ENCODE results near the gene SHROOM2. TPM values are rescaled to one million over a fixed set of nuclear protein-coding genes. Genes with fewer than 3 reads are reported as not detected.
"Not testable (repeated sequence)": the region's sequence is repeated elsewhere in the genome, so short reads cannot be mapped to it uniquely, and the experiment has no call there.

The SHROOM2 gene
- 10 to 100 TPM; 16.7 to 18.9 (median 16.8) TPM for polyA plus RNA-seq (ENCODE audit: insufficient read length in 3 of 3)

DNA sequence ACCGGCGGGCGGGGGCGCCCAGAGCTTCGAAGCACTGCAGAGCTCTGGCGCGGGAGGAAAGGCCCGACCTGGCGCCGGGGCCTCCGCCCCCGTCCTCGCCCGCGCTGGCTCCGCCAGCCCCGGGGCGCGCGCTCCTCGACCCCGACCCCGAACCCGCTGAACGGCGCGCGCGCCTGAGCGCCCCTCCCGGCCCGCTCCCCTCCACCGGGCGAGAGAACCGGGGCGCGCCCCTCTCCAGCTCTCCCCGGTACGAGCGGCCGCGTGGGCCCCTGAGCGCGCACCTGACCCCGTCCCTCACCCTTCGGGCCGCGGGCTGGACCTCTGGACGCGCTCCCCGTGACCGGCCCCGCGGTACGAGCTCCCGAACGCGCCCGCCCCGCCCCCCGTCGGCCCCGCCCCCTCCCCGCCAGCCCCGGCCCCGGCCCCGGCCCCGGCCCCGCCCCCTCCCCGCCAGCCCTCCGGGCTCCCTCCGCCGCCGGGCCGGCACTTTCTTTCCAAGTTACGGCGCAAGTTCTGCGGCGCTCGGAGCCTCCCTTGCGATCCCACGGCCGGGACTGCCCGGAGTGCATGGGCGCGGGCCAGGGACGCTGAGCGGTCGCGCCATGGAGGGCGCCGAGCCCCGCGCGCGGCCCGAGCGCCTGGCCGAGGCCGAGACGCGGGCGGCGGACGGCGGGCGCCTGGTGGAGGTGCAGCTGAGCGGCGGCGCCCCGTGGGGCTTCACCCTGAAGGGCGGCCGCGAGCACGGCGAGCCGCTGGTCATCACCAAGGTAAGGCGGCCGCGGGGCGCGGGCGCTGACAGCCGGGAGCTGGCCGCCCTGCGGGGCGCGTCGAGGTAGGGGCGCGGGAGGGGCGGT is at the start of gene SHROOM2:
TSS of gene SHROOM2 (plus strand) at position 486 of the 854 bp plus-strand sequence. CDS start at position 603, 117 bp downstream.
- DNase-seq (ENCODE audit: low read depth in 3 of 3, low spot score in 2 of 3): no peak

GRCh38 chrX:9737363-9737762 is 48.9 kb upstream of the SHROOM2 start:
- DNase-seq (ENCODE audit: low read depth in 3 of 3, low spot score in 2 of 3): no peak

DNA sequence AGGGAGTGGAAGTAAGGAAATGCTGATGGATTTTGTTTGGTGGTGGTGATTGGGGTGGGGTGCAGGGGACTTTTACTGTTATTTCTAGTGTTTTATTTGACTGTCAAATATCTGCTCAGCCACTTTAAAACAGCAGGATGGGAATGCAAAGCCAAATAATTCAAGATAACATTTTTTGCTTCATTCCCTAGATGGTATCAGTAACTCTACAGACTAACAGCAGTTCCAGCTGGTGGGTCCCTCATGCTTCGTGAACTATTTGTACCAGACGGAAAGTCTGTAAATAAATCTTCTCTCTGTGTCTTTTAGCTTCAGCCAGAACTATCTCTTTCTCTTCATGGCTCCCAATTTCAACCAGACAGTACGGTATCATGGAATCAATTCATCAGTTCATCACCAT is 48.1 kb upstream of the SHROOM2 start:
- peak in 1 of 3 donors; percentile 12 for DNase-seq (ENCODE audit: low read depth in 3 of 3, low spot score in 2 of 3)

GRCh38 chrX:9739130-9739529 is 47.1 kb upstream of the SHROOM2 start:
- no peak for DNase-seq (ENCODE audit: low read depth in 3 of 3, low spot score in 2 of 3)

GRCh38 chrX:9745417-9746115 is 40.7 kb upstream of the SHROOM2 start:
- DNase-seq (ENCODE audit: low read depth in 3 of 3, low spot score in 2 of 3): no peak

DNA sequence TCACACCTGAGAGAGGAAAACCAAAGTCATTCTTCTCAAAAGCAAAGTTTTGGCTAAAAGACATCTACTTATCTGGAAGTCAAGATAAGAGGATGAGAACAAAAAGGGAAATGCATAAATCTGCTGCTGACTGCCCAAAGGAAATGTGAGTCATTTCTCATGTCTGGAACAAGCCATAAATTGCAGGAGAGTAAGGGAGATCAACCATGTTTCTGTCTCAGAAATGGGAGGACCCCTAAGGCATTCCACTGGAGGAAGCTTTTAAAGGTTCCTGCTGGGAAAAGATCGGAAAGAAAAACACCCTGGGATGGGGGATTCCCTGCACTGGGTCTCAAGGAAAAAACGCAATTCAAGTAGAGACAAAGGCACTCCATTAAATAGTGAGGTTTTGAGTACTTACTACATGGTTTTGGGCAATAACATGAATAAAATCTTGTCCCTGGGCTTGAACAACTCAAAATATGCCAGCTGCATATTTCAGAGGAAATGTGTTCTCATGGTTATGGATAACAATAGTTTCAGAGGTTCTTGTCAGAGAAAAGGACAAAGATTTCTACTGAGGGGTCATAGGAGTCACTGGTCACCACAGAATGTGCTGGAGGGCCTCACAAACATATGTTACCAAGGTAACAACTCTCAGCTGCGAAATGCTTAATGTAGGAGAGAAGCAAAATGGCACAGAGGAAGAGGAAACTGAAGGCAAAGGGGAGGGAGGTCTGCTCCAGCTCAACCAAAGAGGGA is 39.9 kb upstream of the SHROOM2 start:
- no peak for DNase-seq (ENCODE audit: low read depth in 3 of 3, low spot score in 2 of 3)

- no peak for DNase-seq (ENCODE audit: low read depth in 3 of 3, low spot score in 2 of 3)
Observed at GRCh38 chrX:9747644-9748043, 38.6 kb upstream of the SHROOM2 start.

GRCh38 chrX:9749146-9749692 is 37.0 kb upstream of the SHROOM2 start:
- no peak for DNase-seq (ENCODE audit: low read depth in 3 of 3, low spot score in 2 of 3)

- no peak for DNase-seq (ENCODE audit: low read depth in 3 of 3, low spot score in 2 of 3)
Observed at GRCh38 chrX:9757366-9757765, 28.9 kb upstream of the SHROOM2 start.

GRCh38 chrX:9758021-9758638 is 28.1 kb upstream of the SHROOM2 start:
- DNase-seq (ENCODE audit: low read depth in 3 of 3, low spot score in 2 of 3): no peak

DNA sequence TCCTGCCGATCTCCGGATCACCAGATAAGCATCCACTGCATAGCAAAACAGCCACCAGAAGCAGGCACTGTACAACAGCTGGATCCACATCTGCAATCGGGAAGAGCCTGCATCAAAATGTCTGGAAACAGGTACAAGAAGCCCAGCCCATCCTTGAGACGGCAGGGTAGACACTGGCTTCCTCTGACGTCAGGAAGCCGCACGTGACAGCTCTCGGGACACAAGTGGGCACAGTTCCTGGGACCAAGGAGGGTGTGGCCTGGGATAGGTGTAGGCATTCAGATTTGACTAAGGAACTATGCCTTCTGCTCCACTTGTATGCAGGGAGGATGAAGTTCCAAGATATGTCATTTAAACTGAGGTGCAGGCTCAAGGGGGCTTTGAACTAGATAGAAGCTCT is 26.9 kb upstream of the SHROOM2 start:
- DNase-seq (ENCODE audit: low read depth in 3 of 3, low spot score in 2 of 3): no peak

DNA sequence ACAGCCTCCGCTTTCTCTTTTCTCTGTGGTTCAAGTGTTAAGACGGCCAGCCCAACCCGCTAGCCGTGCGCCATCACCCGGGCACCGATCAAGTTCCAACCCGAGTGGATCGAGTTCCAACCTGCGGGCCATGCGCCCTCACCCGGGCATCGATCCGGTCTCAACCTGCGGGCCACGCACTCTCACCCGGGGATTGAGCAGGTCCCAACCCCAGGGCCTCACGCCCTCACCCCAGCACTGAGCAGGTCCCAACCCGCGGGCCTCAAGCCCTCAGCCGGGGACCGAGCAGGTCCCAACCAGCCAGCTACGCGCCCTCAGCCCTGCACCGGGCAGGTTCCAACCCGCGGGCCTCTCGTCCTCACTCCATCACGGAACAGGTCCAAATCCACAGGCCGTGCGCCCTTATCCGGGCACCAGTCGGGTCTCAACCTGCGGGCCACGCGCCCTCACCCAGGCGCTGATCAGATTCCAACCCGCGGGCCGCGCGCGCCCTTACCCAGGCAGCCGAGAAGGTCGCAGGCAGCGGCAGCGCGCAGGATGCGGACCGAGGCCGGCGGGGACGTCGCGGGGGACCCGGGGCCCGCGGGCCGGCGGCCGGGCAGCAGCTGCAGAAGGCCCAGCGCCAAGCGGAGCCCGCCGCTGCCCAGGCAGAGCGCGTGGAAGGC is 21.0 kb upstream of the SHROOM2 start:
- no peak for DNase-seq (ENCODE audit: low read depth in 3 of 3, low spot score in 2 of 3)

DNA sequence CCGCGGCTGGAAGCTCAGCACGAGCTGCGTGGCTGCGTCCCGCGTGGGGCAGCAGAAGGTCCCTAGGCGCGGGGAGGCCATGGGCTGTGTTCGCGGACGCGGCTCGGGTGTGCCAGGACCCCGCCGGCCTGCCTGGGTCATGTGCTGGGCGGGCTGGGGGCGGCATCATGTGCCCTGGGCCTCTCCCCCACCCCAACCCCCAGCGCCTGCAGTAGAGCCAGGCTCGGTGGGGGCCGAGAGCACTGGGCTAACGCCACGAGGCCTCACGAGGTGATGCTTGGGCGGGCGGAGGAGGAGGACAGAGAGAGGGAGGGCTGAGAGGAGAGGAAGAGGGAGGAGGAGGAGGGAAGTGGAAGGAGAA is 20.5 kb upstream of the SHROOM2 start, which contains the start of gene GPR143:
TSS of gene GPR143 (minus strand) at position 111 of the 361 bp plus-strand sequence. CDS start at position 81, 30 bp downstream.
- DNase-seq (ENCODE audit: low read depth in 3 of 3, low spot score in 2 of 3): no peak

DNA sequence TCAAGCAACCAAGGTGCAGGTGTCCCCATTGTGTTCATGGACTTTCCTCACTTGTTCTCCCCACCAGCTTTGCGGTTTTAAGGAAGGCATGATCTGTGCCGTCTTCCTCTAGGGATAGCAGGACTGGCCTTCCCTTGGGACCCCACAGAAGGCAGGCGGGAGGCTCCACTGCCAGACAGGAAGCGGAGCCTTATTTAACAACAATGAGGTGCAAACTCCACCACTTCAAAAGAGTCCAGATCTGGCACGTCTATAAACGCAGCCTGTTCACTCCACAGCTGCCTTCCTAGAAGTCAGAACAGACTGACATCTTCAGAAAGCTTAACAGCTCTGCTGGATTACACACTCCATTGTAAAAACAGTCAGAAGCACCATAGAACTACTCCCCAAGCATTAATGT is 18.9 kb upstream of the SHROOM2 start:
- no peak for DNase-seq (ENCODE audit: low read depth in 3 of 3, low spot score in 2 of 3)

- DNase-seq (ENCODE audit: low read depth in 3 of 3, low spot score in 2 of 3): not testable (repeated sequence)
Observed at GRCh38 chrX:9768321-9768839, 17.8 kb upstream of the SHROOM2 start.

GRCh38 chrX:9770319-9770718 is 15.9 kb upstream of the SHROOM2 start:
- no peak for DNase-seq (ENCODE audit: low read depth in 3 of 3, low spot score in 2 of 3)

DNA sequence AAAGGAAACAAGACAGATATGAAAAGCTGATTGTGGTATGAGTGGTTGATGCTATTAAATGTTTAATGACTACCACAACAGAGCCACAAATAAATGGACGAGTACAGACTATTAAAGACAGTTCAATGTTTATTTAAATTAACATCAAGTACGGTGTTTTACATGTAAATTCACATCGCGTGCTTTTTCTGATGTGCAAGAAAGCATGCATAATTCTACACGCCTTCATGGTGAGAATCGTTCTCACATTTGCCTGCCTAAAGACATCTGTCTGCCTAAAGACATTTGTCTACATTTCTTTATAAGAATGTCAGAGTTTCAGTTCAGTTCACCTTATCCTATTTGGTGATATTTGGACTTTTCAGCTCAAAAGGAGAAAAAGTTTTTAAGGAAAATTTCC is 13.3 kb upstream of the SHROOM2 start:
- no peak for DNase-seq (ENCODE audit: low read depth in 3 of 3, low spot score in 2 of 3)

DNA sequence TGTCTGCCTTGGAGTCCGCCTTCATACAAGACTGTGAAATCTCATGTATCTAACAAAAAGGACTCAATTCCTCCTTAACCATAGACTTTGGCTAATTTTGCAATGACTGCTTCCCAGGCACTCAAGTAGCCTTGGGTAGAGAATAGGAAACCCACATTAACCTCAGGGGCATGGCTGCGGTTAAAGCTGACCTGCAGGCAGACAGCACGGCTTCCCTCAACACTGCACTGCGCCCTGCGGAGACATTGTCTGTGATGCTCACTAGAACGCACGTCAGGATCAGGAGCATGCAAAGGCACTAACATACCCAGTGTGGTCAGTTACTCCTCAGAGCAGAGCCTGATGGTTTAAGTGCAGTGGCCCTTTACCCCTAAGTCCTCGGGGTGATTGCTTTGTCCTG is 10.3 kb upstream of the SHROOM2 start:
- DNase-seq (ENCODE audit: low read depth in 3 of 3, low spot score in 2 of 3): no peak

DNA sequence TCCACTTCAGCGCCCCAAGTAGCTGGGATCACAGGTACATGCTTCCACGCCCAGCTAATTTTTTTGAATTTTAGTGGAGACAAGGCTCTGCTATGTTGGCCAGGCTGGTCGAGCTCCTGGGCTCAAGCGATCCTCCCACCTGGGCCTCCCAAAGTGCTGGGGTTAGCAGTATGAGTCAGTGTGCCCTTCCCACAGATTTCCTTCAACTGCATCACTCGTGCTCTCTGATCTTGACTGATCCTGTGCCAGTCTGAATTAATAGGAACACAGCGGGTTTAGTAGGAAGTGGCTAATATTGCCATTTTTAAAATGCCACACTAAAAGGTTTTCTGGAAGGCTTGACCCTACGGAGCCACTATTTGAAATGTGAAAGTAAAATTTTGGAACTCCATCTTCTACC is 4.3 kb upstream of the SHROOM2 start:
- no peak for DNase-seq (ENCODE audit: low read depth in 3 of 3, low spot score in 2 of 3)

DNA sequence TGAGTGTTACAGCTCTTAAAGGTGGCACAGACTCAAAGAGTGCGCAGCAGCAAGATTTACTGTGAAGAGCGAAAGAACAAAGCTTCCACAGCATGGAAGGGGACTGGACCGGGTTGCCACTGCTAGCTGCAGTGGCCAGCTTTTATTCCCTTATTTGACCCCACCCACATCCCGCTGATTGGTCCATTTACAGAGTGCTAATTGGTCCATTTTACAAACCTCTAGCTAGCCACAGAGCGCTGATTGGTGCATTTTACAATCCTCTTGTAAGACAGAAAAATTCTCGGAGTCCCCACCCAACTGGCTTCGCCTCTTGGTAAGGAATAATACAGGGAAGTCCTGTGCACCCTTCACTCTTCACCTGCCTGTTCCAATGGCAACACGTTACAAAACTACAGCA is 1.9 kb upstream of the SHROOM2 start:
- DNase-seq (ENCODE audit: low read depth in 3 of 3, low spot score in 2 of 3): no peak
